Stimulated activated naive CD4-positive, alpha-beta T cell treated with Interleukin-2 at 50 U/mL for 16 hours (primary cell): ENCODE measurements around the gene ACTR8.

Experiments
- DNase-seq: peaks from one replicate; lab custom pipeline; 2025; lab: John Stamatoyannopoulos, UW

ACTR8 gene

DNA sequence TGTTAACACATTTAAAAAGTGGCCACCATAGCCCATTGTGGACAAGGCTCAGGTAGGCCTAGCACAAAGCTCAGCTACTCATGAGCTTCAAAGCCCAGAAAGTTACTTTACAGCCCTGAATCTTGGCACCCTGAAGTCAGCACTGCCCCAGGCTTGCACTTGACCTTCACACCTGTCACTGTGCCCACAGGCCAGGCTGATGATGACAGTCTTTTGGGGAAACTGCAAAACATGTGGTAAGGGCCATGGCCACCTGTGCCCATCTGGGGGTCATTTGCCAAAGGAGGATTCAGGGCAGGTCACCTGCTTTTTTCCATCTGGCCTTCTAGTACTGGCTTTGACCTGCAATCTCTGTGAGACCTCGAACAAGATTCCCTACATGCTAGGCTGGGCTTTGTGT is 46.7 kb downstream of the ACTR8 start:
- no peak for DNase-seq

DNA sequence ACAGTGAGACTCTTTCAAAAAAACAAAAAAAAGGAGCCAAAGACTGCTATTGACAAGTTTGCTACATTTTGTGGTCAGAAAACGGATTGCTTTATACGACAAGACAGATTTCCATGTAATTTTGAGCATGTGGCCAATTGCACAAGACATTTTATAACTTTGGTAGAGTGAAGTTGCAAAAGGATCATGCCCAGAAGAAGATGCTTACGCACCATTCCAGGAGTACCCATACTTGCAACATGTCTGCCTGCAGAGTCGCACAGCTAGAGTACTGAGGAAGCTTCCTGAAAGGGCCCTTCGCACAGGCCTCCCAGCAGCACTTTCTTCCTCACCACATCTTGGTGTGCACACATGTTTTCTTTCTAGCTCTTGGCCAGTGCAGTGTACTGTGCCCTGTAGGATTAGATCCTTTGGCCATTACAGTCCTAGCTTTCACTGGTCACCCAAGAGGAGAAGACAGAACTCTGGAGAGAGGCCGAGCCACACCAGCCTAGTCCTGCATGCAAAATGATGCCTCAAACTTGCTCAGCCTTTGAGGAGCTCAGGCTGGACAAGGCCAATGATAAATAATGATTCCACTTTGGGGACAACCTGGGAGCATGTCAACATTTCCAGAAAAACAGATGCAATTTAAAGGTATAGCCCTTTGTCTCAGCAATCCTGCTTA is 47.4 kb downstream of the ACTR8 start:
- no peak for DNase-seq

DNA sequence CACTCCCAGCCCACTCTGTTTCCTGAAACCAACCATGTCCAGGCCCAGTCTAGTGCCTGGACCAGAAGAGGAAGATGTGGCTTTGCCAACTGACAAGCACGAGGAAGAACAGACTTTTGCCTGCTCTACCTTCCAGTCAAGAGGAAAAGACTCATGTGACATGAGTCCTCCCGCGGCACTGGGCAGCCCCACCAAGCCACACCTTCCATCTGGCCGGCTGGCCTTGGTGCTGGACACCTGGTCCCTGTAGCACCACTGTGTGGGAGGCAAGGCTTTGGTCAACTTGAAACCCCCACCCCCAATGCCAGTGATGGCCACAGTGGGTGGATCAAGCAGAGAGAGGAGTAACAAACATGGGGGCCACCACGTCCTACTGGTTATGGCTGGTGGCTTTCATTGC is 48.3 kb downstream of the ACTR8 start:
- DNase-seq, result no peak

DNA sequence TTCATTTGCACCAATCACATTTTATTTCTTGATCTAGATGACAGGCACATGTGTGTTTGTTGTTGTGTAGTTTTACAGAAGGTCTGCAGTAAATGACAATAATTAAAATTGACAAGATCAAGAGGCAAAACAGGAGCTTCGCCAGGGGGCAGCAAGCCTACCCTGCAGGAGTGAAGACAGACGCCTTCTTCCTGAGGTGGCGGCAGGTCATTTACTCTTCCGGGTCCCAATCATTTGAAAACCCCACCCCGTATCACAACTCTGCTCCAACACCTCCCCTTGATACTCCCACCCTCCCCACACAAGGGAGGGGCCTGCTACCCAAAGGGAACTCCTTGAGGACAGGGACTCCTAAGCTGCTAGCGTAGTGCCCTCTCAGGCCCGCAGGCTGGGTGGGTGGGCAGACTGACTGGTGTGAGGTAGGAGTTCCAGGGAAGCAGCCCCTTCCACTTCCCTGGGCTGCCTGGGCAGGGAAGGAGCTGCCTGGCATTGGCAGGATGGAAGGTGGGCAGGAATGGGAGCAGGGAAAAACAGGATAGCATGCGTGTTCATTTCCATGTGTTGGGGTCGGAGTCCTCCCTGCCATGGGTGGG is 48.8 kb downstream of the ACTR8 start:
- no peak for DNase-seq

DNA sequence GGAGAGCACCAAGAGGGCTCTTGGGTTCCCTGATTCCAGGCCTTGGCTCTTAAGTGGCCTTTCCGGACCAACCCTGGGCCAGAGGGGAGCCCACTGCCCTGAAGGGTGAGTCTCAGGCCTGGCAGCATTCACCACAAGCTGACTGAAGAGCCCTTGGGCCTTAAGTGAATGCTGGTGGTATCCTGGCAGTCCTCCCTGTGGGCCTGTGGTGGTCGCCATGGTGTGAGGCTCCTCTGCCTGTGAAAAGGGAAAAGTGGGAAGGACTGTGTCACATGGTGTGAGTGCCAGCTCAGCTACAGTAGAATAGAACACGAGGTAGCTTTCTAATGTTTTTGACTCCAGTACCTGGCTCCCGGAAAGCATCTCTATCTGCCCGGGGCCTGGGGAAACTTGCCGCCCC is 51.0 kb downstream of the ACTR8 start:
- DNase-seq, result no peak

DNA sequence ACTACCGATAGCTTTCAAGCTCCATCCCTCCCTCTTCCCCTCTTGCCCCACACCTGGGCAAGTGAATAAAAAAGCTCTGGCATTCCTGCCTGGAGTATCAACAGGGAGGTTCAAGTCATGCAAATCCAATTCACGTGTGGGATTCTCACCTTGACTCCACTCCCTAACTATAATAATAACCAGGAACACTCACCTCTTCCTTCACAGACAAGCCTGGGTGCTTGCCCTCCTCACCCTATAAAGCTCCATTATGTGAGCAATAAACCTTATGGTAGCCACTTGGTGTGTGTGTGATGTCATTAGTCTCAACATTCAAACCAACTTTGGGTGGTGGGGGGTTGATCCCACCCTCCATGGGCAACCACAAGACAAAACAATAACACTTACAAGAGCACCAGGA is 52.3 kb downstream of the ACTR8 start:
- no peak for DNase-seq

DNA sequence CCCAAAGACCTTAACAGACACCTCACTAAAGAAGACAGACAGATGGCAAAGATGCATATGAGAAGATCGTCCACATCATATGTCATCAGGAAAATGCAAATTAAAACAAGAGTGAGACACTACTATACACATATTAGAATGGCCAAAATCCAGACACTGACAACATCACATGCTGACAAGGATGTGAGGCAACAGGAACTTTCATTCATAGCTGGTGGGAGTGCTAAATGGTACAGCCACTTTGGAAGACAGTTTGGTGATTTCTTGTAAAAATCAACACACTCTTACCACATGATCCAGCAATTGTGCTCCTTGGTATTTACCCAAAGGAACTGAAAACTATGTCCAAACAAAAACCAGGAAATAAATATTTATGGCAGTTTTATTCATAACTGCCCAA is 53.4 kb downstream of the ACTR8 start:
- no peak for DNase-seq

DNA sequence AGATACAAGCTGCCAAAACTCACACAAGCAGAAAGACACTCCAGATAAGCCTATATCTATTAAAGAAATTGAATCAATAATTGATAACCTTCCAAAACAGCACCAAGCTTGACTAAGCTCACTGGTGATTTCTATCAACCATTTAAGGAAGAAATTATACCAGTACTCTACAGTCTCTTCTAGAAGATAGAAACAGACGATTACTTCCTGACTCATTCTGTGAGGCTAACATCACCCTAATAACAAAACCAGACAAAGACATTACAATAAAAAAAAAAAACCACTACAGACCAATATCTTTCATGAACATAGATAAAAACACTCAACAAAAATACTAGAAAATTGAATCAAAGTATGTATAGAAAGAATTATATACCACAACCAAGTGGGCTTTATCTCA is 55.9 kb downstream of the ACTR8 start:
- DNase-seq, result no peak

DNA sequence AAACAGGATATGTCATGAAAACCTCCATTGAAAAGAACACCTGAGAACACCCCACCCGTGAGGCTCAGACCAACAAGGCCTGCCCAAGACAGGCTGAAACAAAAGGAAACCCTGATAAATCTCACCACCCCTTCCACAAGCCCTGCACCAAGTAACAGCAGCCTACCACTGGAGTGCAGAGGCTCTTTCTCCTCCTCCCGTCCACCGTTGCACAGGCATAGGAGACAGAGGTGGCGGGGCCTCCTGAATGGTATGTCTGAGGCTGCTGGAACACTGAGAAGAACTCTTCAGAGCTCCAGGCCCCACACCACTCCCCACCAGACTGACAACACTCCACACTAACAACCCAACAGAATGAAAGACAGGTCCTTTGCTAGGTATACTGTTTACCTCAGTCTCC is 57.2 kb downstream of the ACTR8 start:
- no peak for DNase-seq

DNA sequence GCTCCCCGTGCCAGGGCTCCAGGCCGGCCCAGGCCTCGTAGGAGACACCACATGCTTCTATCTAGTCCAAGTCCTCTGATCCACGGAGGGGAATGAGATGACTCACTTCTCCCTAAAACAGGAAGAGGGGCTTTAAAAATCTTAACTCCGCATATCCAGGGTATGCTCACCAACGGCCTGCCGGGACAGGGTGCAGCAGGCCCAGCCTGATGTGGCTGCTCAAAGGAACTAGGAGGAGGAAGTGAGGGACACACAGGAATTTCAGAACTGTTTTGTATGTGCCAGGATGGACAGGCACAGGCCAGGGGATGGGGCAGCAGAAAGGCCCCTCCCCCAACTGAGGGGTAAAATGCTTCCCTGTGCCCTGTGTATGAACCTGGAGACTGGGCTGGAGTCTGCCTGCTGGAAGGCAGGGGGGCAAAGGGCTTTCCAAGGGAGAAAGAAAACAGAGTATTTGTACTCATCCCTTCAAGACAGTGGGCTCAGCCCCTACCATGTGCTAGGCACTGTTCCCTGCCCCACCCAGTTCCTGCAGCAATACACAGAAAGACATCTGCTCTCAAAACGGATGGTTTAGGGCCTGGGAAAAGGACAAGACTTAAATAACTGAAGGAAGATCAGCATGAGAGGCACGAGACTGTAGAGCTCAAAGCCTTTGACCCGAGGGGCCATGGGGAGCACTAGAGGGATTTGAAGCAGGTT is 57.8 kb downstream of the ACTR8 start:
- no peak for DNase-seq

DNA sequence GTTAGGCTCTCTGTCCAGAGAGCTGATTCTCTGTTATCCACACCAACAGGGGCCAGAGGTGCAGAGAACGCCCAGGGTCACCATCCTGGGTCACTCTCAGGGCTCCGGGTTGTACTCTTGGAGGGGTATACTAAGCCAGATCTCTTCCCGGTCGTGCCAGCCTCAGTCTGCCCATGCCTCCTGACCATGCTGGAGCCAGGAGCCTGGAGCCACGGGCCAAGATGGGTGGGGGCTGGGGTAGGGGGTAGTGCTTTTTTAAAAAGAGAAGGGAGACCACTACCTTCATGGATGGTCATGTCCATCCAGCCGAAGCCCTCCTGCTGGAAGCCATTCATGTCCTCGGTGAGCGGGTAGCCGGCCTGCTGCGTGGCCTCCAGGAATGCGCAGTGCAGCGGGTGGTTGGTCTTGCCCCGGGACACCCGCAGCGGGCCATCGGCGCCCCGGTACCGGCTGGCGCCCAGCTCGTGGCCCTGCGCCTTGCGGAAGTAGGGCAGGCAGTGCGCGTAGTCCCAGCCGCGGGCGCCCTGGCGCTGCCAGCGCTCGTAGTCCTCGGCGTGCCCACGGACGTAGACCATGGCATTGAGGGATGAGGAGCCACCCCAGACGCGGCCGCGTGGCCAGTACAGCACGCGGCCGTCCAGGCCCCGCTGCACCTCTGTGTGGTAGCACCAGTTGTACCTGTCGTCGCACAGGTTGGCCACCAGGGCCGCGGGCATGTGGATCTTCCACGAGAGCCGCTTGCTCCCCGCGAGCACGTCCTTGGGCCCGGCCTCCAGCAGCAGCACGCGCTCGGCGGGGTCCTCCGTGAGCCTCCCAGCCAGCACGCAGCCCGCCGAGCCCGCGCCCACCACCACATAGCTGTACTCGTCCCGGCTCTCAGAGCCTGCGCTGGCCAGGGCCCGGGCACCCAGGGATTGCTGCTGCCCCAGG is 58.7 kb downstream of the ACTR8 start:
- no peak for DNase-seq

DNA sequence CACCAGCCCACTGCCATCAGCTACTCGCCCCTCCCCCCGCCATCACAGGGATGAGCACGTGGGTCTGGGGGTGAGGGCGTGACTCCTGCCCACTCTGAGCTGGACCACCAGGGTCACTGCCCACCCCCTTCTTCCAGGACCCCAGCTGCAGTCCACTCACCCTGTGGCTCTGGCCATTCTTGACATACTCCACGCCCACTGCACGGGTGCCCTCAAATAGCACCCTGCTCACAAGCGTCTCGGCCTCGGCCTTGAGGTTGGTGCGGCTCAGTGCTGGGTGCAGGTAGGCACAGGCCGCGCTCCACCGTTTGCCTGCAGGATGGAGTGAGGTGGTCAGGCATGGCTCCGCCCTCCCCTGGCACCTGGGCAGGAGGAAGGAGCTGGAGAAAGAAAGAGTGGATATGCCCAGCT is 59.6 kb downstream of the ACTR8 start:
- DNase-seq, result no peak

DNA sequence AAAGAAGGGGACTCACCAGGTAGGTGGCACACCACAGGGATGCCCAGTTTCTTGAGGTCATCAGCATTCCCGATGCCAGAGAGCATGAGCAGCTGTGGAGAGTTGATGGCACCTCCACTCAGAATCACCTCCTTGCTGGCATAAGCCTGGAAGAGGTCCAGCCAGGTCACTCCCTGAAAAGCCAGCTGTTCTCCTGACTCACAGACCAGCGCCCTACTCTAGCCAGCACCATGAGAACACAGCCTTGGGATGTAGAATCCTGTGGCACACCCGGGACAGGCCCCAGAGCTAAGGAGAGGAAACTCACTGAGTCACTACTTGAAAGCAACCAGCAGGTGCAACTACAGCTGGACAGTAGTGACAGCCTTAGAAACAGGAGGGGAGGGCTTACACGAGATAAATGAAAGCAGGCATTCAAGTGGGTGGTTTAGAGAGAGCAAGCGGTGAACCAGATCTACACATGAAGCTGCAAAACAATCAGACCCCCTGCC is 60.3 kb downstream of the ACTR8 start:
- DNase-seq, result no peak

DNA sequence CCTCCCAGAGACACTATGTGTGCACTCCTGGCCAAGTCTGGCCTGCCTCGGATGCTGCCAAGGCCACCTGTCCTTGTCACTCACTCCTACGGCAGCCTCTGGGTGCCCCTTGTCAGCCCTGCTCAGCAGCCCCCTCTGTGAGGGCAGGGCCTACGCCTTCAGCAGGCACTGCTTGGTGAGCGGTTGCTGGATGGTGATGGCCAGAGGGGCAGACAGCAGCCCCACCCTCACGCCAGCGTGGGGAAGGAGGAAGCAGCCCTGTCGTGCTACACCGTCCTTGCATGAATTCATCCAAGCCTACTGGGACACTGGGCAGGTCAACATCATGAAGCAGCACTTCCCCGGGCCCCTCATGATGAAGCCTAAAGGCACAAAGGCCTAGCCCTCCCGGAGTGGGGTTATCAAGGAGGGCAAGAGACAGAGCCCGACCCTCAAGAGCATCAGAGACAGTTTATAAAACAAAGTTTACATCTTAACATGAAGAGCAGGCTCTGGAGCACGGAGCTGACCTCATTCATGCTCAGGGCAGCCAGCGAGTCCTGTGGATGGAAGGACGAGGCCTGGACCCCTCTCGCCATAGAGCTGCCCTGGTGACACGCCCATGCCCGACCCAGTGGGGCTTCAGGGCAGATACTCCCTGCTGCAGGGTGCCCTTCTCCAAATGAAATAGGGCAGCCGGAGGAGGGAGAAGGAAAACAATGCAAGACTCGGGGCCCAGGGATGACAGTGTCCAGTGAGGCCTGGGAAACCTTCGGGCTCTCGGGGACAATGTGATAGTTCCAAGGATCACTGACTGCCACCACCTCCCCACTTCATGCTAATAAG is 61.0 kb downstream of the ACTR8 start:
- DNase-seq, result no peak

DNA sequence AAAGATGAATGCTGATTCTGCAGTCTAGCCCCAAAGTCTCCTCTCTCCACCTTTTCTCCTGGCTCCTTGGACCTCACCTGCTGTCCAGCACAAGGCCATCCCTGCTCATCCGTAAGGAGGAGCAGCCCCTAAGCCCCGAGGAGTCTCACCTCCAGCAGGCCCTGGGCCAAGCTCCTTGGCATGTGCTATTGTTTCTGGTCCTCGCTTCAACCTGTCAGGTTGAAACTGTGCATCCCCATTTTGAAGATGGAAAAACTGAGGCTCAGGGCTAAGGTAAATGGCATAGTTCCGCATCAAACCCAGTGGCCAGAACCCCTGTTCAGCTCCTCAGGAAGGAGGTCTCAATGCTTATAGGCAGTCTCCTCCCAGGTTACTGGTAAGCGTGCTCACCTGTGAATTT is 61.9 kb downstream of the ACTR8 start:
- DNase-seq, result no peak

DNA sequence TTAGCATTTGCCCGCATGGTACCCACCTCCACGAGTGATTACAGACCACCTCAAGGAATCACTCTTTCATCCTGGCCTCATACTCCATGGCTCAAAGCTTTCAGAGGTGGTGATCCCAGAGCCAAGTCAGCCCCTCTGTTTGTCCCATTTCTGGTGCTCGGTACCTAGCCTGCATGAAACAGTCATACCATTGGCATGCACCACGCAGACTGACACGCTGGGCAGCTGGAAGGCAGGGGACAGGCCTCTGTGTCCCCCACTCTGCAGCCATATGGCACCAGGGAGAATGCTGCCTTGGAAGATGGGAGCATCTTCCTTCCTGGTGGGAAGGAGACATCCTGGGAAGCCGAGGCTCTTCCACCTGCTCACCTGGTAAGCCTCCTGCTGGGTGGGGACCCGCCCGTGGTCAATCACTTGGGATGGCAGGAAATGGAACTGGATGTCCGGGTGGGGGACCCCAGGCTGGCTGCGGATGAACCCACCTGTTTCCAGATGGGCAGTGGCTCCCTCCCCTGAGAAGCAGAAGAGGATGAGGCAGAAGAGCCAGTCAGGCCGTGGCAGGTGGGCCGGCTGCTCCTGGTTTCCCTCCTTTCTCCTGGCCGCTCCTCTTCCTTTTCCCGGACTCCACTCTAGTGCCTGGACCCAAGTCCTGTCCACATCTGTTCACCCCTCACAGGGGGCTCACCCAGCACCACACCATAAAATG is 62.6 kb downstream of the ACTR8 start:
- no peak for DNase-seq

DNA sequence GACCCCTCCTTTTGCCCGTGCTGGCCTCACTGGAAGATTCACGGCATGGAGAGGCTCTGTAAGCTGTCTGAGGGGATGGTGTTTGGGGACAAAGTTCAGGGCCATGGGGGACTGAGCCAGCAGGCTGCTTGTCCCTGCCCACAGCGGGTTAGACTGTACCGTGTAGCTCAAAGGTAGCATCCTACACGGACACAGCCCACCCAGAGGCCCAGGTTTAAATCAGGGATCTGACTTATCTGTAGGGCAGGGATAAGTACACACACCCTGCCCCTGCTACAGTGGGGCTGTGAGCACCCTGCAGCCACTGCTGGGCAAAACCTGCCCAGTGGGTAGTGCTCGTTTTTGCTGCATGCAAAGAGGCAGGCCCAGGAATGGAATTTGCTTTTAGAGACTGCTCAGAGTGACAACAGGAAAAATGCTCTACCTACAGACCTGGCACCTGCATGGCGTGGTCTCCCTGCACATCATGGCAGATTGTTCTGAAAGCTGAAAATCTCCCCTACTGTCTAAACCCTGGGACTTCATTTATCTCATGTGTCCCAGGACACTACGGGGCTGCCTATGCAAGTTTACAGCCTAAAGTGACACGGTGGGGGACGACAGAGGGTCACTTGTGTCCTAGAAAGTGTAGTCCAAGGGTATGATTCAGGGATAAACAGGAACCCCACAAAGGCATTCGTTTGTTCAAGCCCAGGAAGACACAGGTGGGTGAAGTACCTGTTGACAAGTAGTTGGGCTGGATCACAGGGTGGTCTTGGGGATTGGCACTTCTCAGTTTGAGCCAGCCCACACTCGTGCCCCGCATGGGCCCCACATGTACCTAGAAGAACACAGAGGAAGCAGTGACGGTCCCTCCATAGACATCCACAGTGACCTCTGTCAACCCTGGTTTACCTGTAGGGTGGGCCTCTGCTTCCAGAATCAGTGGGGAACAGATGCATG is 63.5 kb downstream of the ACTR8 start:
- no peak for DNase-seq

DNA sequence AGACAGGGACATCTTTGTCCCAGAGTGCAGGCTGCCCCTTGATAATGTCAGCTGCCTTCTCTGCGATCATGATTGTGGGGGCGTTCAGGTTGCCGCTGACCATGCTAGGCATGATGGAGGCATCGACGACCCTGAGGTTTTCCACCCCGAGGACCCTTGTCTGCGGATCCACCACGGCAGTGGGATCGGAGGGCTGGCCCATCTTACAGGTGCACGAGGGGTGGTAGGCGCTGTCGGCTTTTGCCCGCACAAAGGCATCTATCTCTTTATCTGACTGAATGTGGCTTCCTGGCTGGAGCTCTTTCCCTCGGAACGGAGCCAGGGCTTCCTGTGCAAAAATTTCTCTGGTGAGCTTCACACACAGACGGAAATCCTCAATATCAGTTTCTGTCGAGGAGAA is 64.1 kb downstream of the ACTR8 start:
- DNase-seq, result no peak

DNA sequence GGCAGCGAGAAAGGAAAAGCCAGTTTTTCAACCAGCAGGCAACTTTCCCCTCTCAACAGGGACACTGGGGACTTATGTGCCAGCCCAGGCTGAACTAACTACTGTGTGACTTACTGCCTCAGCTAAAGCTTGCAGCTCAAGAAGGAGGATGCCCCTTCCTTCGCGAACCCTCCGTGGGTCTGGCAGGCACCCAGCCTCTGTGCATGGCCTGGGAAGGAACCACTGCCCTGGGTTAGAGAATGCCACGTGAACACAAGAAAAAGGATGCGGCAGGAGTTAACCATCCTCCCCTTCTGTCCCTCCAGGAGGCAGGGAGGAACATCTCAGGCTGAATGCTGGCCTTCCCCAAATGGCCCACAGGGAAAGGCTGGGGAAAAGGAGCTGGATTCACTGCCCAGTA is 64.7 kb downstream of the ACTR8 start:
- DNase-seq, result no peak
